Endothelial cell of umbilical vein (primary cell): ENCODE measurements around the gene MMRN1. TPM values are rescaled to one million over a fixed set of nuclear protein-coding genes. Genes with fewer than 3 reads are reported as not detected.

ENCODE experiments used
- BruUV-seq: library from RNA; stranded (reverse); fragments of 400-500 nt; replicated peaks from 2 replicates; lab custom pipeline; 2021; lab: Mats Ljungman, UMichigan
- CTCF ChIA-PET: fragments of 300-600, 350-600 bp; sonication (Branson Sonifier 250); formaldehyde crosslinking; loops from one replicate; lab custom pipeline; 2021; ENCODE audit warnings: antibody characterized with exemption, inconsistent platforms; lab: Charles Lee
- POLR2A ChIA-PET: fragments of 300-600, 350-600 bp; sonication (Branson Sonifier 250); formaldehyde crosslinking; loops from one replicate; lab custom pipeline; 2021; ENCODE audit warnings: antibody characterized with exemption, inconsistent platforms; lab: Charles Lee
- DNase-seq: peaks from one replicate; pipeline ENCODE4 v3.0.0-alpha.2; 2011; ENCODE audit warnings: low read depth, low spot score
- FAIRE-seq: peaks from 2 replicates; lab custom pipeline; 2011; peaks lifted over from hg19 to GRCh38; lab: Jason Lieb, UNC
- H2AFZ ChIP-seq: 2 replicates; pipeline ENCODE4 v1.6.0; 2012; ENCODE audit warnings: low read depth, low read length, control low read depth, inconsistent platforms
- H3K27ac ChIP-seq: 2 replicates; pipeline ENCODE4 v1.5.1; 2011; ENCODE audit warnings: low read depth, mild to moderate bottlenecking, control low read depth, low read length, moderate library complexity; ENCODE audit not compliant: insufficient read depth
- H3K27me3 ChIP-seq, 2 experiments: 2 replicates each; pipeline versions ENCODE4 v1.6.0 to v1.6.1; 2011; ENCODE audit warnings: low read length in 2 of 2, mixed read lengths in 1 of 2; ENCODE audit not compliant: control insufficient read depth in 2 of 2, insufficient read depth in 2 of 2
- H3K36me3 ChIP-seq, 2 experiments: 2 replicates in 1 of 2; 3 replicates in 1 of 2; pipeline ENCODE4 v1.5.1; 2011; ENCODE audit warnings: low read length in 2 of 2, mild to moderate bottlenecking in 1 of 2, moderate library complexity in 1 of 2; ENCODE audit not compliant: control insufficient read depth in 2 of 2, insufficient read depth in 2 of 2; ENCODE audit errors: extremely low read depth in 1 of 2
- H3K4me1 ChIP-seq: 3 replicates; pipeline ENCODE4 v1.5.1; 2011; ENCODE audit warnings: mild to moderate bottlenecking, low read length; ENCODE audit not compliant: control insufficient read depth, insufficient read depth; ENCODE audit errors: extremely low read depth
- H3K4me2 ChIP-seq: 2 replicates; pipeline ENCODE4 v1.6.1; 2011; ENCODE audit warnings: low read length, control low read depth, mixed read lengths; ENCODE audit not compliant: insufficient read depth
- H3K4me3 ChIP-seq, 3 experiments: fragments of 200-600 bp in 1 of 3; sonication (generic), shearing (Covaris generic) in 1 of 3; replicated peaks in 1 of 3; 2 replicates each; pipeline ENCODE4 v1.5.1; 2011 to 2016; ENCODE audit warnings: control low read depth in 3 of 3, low read length in 3 of 3, mild to moderate bottlenecking in 2 of 3, inconsistent platforms in 1 of 3, low read depth in 1 of 3, moderate library complexity in 1 of 3; ENCODE audit not compliant: insufficient read depth in 1 of 3
- H3K79me2 ChIP-seq: 2 replicates; pipeline ENCODE4 v1.6.0; 2012; ENCODE audit warnings: low read length, inconsistent platforms; ENCODE audit not compliant: control insufficient read depth, insufficient read depth
- H3K9ac ChIP-seq: replicated peaks from 2 replicates; pipeline ENCODE3; 2011; ENCODE audit warnings: low read length, control low read depth; ENCODE audit not compliant: insufficient read depth; ENCODE audit errors: extremely low read depth
- H3K9me1 ChIP-seq: replicated peaks from 3 replicates; pipeline ENCODE4 v1.6.0; 2011; ENCODE audit warnings: mild to moderate bottlenecking, low read length; ENCODE audit not compliant: control insufficient read depth, insufficient read depth; ENCODE audit errors: extremely low read depth
- H3K9me3 ChIP-seq: replicated peaks from 2 replicates; pipeline ENCODE4 v1.5.1; 2012; ENCODE audit warnings: low read length, inconsistent platforms; ENCODE audit not compliant: control insufficient read depth, insufficient read depth
- H4K20me1 ChIP-seq: replicated peaks from 2 replicates; pipeline ENCODE3; 2011; ENCODE audit warnings: mild to moderate bottlenecking, low read length; ENCODE audit not compliant: control insufficient read depth, insufficient read depth; ENCODE audit errors: extremely low read depth
- CTCF ChIP-seq, 2 donors: IDR thresholded peaks; 1 replicate in 1 of 2; 2 replicates in 1 of 2; pipeline ENCODE4 v1.5.1; 2011; ENCODE audit warnings: low read length in 2 of 2, mild to moderate bottlenecking in 2 of 2, moderate library complexity in 2 of 2, control low read depth in 1 of 2, inconsistent platforms in 1 of 2, low read depth in 1 of 2; ENCODE audit not compliant: insufficient read depth in 1 of 2; ENCODE audit errors: extremely low read depth in 1 of 2
- EZH2 ChIP-seq: IDR thresholded peaks from 2 replicates; pipeline ENCODE4 v1.6.1; 2012; ENCODE audit warnings: borderline replicate concordance, low read depth, mild to moderate bottlenecking, moderate library complexity, low read length, inconsistent platforms; ENCODE audit not compliant: severe bottlenecking
- FOS ChIP-seq: IDR thresholded peaks from 2 replicates; pipeline ENCODE4 v1.6.1; 2011; ENCODE audit warnings: mild to moderate bottlenecking, low read length, moderate library complexity, borderline replicate concordance; ENCODE audit not compliant: insufficient read depth
- GATA2 ChIP-seq: IDR thresholded peaks from 2 replicates; pipeline ENCODE4 v1.7.0; 2011; ENCODE audit warnings: low read depth, mild to moderate bottlenecking, moderate library complexity, mixed read lengths, low read length; ENCODE audit not compliant: insufficient read length, insufficient read depth
- JUN ChIP-seq: IDR thresholded peaks from 2 replicates; pipeline ENCODE4 v1.6.1; 2011; ENCODE audit warnings: borderline replicate concordance, low read depth; ENCODE audit not compliant: insufficient read length, insufficient read depth
- MYC ChIP-seq: IDR thresholded peaks from one replicate; pipeline ENCODE4 v1.6.1; 2011; ENCODE audit warnings: mild to moderate bottlenecking, low read depth, low read length
- POLR2A ChIP-seq: IDR thresholded peaks from 2 replicates; pipeline ENCODE4 v1.6.1; 2012; ENCODE audit warnings: low read depth, mild to moderate bottlenecking, control low read depth, low read length
- POLR2AphosphoS5 ChIP-seq: IDR thresholded peaks from 2 replicates; pipeline ENCODE4 v1.6.1; 2012; ENCODE audit warnings: low read depth, mild to moderate bottlenecking, control low read depth, low read length, moderate library complexity; ENCODE audit not compliant: insufficient read depth
- dilution Hi-C: fragments of 300-500 bp; cut with MboI; formaldehyde crosslinking; loops from one replicate; pipeline ENCODE4 v1.15.0; 2019; ENCODE audit warnings: low sequenced_read_pairs; ENCODE audit not compliant: extremely low pct_ligation_motif_present
- intact Hi-C: fragments of 100-400 bp; cut with micrococcal nuclease; formaldehyde crosslinking; loops from one replicate; pipeline ENCODE4 v1.10.0; 2022
- polyA plus RNA-seq, 4 experiments: library from polyadenylated mRNA; depleted of rRNA in 3 of 4; stranded (reverse) in 3 of 4; unstranded in 1 of 4; fragments of >200 nt; gene quantifications; 2 replicates each; pipeline versions ENCODE4 v1.2.1 to v1.2.3, GENCODE V29; 2011 to 2012; ENCODE audit warnings: missing spikeins in 1 of 4
- total RNA-seq: library from RNA; stranded (reverse); gene quantifications from 2 replicates; pipeline ENCODE4 v1.2.3, GENCODE V29; 2021
- TF ChIP-seq, protein P1 (sequence below): IDR thresholded peaks from 2 replicates; pipeline ENCODE4 v1.6.1; 2011; ENCODE audit not compliant: insufficient read depth, insufficient read length

MMRN1 gene
- total and polyA plus RNA-seq, 2 donors (not counting 3 experiments of a cell fraction or from before 2014, with no cell fraction given): 143 to 414 TPM

GRCh38 chr4:89899152-89899551 lies 4.5 kb downstream of the MMRN1 start:
- TF ChIP-seq, protein P1, sequence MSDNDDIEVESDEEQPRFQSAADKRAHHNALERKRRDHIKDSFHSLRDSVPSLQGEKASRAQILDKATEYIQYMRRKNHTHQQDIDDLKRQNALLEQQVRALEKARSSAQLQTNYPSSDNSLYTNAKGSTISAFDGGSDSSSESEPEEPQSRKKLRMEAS: no peak
- TF ChIP-seq CTCF (IDR thresholded peaks at IDR 0.05; ENCODE audit: extremely low read depth in 1 of 2, insufficient read depth in 1 of 2, low read depth in 1 of 2, low read length in 2 of 2) (no peak), MYC (no peak), POLR2A (no peak), FOS (peak; percentile 39), EZH2 (no peak), JUN (no peak), GATA2 (peak; percentile 89), POLR2AphosphoS5 (peak; percentile 57)
- Histone ChIP-seq H4K20me1 (no peaks in the 10 kb centered on the region), H2AFZ (no peak overlapping the region), H3K9me3 (no peaks in the 10 kb centered on the region), H3K27me3 (no peaks in the 10 kb centered on the region), H3K4me1 (peaks cover 45% of the 10 kb centered on the region), H3K79me2 (peaks cover 94% of the 10 kb centered on the region), H3K9ac (peak overlapping the region; percentile 97), H3K4me2 (peak overlapping the region; percentile 94), H3K36me3 (no peaks in the 10 kb centered on the region), H3K27ac (peak overlapping the region; percentile 92), H3K9me1 (peaks cover 2% of the 10 kb centered on the region), H3K4me3 (peak overlapping the region; percentile 83 to 100 (median 97))
- intact Hi-C loops: loop anchor here (1.0 to 10.0 kb wide), 7 partner anchors 62 to 744 kb away; partner anchors contain the start of gene SNCA
- DNase-seq (peak; percentile 85), FAIRE-seq (no peak)
- CTCF ChIA-PET: interaction anchor here (0.9 to 4.1 kb wide), 9 partner anchors 10 to 417 kb away, joined by 3 to 44 read pairs (median 7); no protein-coding TSS in a partner anchor
- POLR2A ChIA-PET: interaction anchor here (1.1 kb wide), 1 partner anchor 10 kb away, joined by 3 read pairs; no protein-coding TSS in a partner anchor
- no TSS peak for BruUV-seq
- dilution Hi-C loops: no loop called here
